Uterus (tissue), 4 donors: ENCODE data around the gene PTPRN2. TPM values are rescaled to one million over a fixed set of nuclear protein-coding genes. Genes with fewer than 3 reads are reported as not detected.
"Not testable (repeated sequence)": the region's sequence is repeated elsewhere in the genome, so short reads cannot be mapped to it uniquely, and the experiment has no call there.

ENCODE experiments used
- DNase-seq, 2 donors: peaks; one replicate each; pipeline ENCODE4 v3.0.0-alpha.2; 2019 to 2020
- H3K27ac ChIP-seq, 2 donors: fragments of 200-600 bp; sonication (generic); 1 replicate in 1 of 2; 2 replicates in 1 of 2; pipeline ENCODE4 v1.5.1; 2016 to 2018
- H3K27me3 ChIP-seq, 2 donors: fragments of 200-600 bp; sonication (generic); one replicate each; pipeline ENCODE4 v1.5.1; 2018 to 2019; ENCODE audit warnings: control low read depth in 1 of 2
- H3K36me3 ChIP-seq, 2 donors: fragments of 200-600 bp; sonication (generic); one replicate each; pipeline ENCODE4 v1.5.1; 2019; ENCODE audit warnings: control low read depth in 1 of 2
- H3K4me1 ChIP-seq, 2 donors: fragments of 200-600 bp; sonication (generic); one replicate each; pipeline ENCODE4 v1.5.1; 2018 to 2019; ENCODE audit warnings: control low read depth in 1 of 2
- H3K4me3 ChIP-seq, 2 donors: fragments of 200-600 bp; sonication (generic); 1 replicate in 1 of 2; 2 replicates in 1 of 2; pipeline ENCODE4 v1.5.1; 2018 to 2019; ENCODE audit warnings: mild to moderate bottlenecking in 1 of 2
- H3K9me3 ChIP-seq, 2 donors: fragments of 200-600 bp; sonication (generic); one replicate each; pipeline ENCODE4 v1.5.1; 2019; ENCODE audit warnings: control low read depth in 1 of 2
- CTCF ChIP-seq, 4 experiments: fragments of 200-600 bp in 2 of 4; fragments of 450-650 bp in 2 of 4; sonication (generic) in 2 of 4; IDR thresholded peaks; one replicate each; pipeline ENCODE4 v1.5.1; 2016 to 2019; ENCODE audit warnings: antibody characterized with exemption in 4 of 4, mild to moderate bottlenecking in 2 of 4, moderate library complexity in 1 of 4
- POLR2A ChIP-seq, 2 donors: fragments of 450-650 bp; IDR thresholded peaks; one replicate each; pipeline ENCODE4 v1.6.1; 2016; ENCODE audit warnings: antibody characterized with exemption in 2 of 2, mild to moderate bottlenecking in 1 of 2, moderate library complexity in 1 of 2
- intact Hi-C: fragments of 100-400 bp; cut with DNase I; formaldehyde crosslinking; loops from one replicate; pipeline ENCODE4 v1.15.1; 2023; ENCODE audit warnings: low total_unique reads
- microRNA counts, 2 donors: library from miRNA; unstranded; fragments of <30 nt; microRNA quantifications; one replicate each; lab custom pipeline; 2016 to 2017
- microRNA-seq: library from miRNA; unstranded; fragments of <30 nt; microRNA quantifications from one replicate; pipeline ENCODE4, GENCODE V29; 2016; ENCODE audit warnings: borderline microRNAs expressed, borderline replicate concordance
- small RNA-seq: library from RNA; depleted of rRNA; stranded (forward); fragments of <200 nt; gene quantifications from one replicate; pipeline ENCODE3, GENCODE V24; 2016
- total RNA-seq, 4 donors: library from RNA; depleted of rRNA in 3 of 4; stranded (reverse); fragments of >200 nt in 3 of 4; gene quantifications; one replicate each; pipeline versions ENCODE4 v1.1.0 to v1.2.4, GENCODE V29; 2014 to 2023
- donor health status: DM: yes; HTN: yes; CAD: no.

The PTPRN2 gene
- total RNA-seq, 4 donors from 2014 or later = 1.2 to 5.2 (median 2.3) TPM

DNA sequence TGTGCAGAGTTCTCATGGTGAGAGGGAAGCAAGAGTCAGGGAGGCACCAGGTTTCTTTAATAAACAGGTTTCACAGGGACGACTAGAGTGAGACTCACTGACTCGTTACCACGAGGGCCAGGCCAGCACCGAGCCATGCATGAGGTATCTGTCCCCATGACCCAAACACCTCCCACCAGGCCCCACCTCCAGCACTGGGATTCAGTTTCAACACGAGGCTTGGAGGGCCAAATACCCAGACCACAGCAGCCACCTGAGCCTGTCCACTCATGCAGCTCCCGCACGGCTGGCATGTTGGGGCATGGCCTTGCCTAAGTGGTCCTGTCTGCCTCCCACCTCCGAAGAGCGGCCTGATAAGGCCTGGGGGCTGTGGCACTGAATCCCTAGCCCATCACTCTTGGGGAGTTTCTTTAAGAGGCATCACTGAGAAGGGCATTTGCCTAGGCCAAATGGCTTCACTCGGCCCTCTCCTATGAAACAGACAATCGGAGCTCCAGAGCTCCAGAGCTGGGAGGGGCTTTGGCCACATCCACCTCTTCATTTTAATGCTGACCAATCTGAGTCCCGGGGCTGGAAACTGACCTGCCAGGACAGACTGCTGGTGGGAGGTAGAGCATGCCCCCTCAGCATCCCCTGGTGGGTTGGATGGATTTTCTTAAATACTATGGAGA lies 1093.0 kb downstream of the PTPRN2 start:
- no peaks in the 10 kb centered on the region for H3K27me3 ChIP-seq
- intact Hi-C loops = no loop called here
- H3K4me1 ChIP-seq = no peaks in the 10 kb centered on the region
- H3K36me3 ChIP-seq = no peaks in the 10 kb centered on the region
- H3K27ac ChIP-seq = no peak overlapping the region
- peak in 1 of 2 donors; percentile 6 for DNase-seq
- H3K4me3 ChIP-seq = no peak overlapping the region
- TF ChIP-seq POLR2A (IDR thresholded peaks at IDR 0.05) (no peak), CTCF (IDR thresholded peaks at IDR 0.05) (no peak)
- no peaks in the 10 kb centered on the region for H3K9me3 ChIP-seq

DNA sequence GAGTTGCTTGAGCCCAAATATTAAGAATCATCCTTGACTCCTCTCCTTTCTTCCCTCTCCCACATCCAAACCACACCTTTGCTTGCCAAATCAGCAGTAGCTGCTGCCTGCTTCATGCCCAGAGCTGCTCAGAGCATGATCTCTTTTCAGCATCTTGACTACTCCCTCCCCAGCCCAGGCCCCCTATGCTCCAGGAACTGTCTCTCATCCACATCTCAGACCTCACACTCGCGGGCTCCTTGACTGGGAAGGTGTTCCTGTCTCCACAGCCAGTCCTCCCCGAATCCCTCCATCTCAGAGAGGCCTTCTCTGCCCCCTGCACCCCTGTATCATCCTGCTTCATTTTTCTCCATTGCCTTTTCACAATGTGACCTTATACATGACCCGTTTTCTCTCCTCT lies 1093.8 kb downstream of the PTPRN2 start:
- Histone ChIP-seq H3K27ac (no peak overlapping the region), H3K9me3 (no peaks in the 10 kb centered on the region), H3K36me3 (no peaks in the 10 kb centered on the region), H3K4me3 (no peak overlapping the region), H3K4me1 (no peaks in the 10 kb centered on the region), H3K27me3 (no peaks in the 10 kb centered on the region)
- DNase-seq = peak in 1 of 2 donors; percentile 1
- intact Hi-C loops = no loop called here
- TF ChIP-seq CTCF (IDR thresholded peaks at IDR 0.05) (no peak), POLR2A (IDR thresholded peaks at IDR 0.05) (no peak)

DNA sequence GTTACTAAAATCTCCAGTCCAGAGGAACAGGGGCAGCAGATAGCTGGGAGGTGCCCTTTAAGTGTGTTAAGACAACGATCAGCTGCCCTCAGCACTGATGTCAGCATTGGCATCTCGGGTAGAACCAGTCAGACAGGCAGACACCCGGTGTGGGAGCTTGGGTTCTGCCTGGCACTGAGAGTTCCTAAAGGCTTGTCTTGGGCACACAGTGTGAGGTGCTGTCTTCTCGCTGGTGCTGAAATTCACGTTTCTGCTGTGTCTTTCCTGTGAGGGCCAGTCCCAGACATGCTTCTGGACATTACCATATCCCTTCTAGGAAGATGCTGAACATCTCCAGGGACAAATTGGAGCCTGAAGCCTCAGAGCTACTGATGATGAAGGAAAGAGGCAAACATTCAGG lies 1094.6 kb downstream of the PTPRN2 start:
- no peaks in the 10 kb centered on the region for H3K9me3 ChIP-seq
- TF ChIP-seq POLR2A (IDR thresholded peaks at IDR 0.05) (no peak), CTCF (IDR thresholded peaks at IDR 0.05) (no peak)
- no peak overlapping the region for H3K4me3 ChIP-seq
- intact Hi-C loops = no loop called here
- H3K36me3 ChIP-seq = no peaks in the 10 kb centered on the region
- DNase-seq = no peak
- H3K4me1 ChIP-seq = no peaks in the 10 kb centered on the region
- no peak overlapping the region for H3K27ac ChIP-seq
- no peaks in the 10 kb centered on the region for H3K27me3 ChIP-seq

DNA sequence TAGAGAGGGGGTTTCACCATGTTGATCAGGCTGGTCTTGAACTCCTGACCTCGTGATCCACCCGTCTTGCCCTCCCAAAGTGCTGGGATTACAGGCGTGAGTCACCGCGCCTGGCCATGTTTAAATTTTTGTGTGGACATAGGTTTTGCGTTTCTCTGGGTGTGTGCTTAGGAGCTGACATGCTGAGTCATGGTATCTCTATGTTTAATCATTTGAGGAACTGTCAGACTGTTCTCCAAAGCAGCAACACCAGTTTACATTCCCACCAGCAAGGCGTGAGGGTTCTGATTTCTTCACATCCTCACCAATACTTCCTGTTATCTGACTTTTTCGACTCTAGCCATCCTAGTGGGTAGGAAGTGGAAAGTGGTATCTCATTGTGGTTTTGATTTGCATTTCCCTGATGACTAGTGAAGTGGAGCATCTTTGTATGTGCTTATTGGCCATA lies 1097.1 kb downstream of the PTPRN2 start:
- DNase-seq = peak in 1 of 2 donors; percentile 2
- intact Hi-C loops = no loop called here
- Histone ChIP-seq H3K27me3 (no peaks in the 10 kb centered on the region), H3K9me3 (no peaks in the 10 kb centered on the region), H3K36me3 (no peaks in the 10 kb centered on the region), H3K27ac (no peak overlapping the region), H3K4me1 (no peaks in the 10 kb centered on the region), H3K4me3 (no peak overlapping the region)
- TF ChIP-seq POLR2A (IDR thresholded peaks at IDR 0.05) = no peak
- no peak for TF ChIP-seq CTCF (IDR thresholded peaks at IDR 0.05)

- peak in 1 of 2 donors; percentile 2 for DNase-seq
- H3K9me3 ChIP-seq, H3K4me1 ChIP-seq: not testable (repeated sequence)
Observed at GRCh38 chr7:157489870-157490269, 1097.8 kb downstream of the PTPRN2 start.

More at GRCh38 chr7:157489870-157490269, 1097.8 kb downstream of the PTPRN2 start:
- H3K27ac ChIP-seq, H3K36me3 ChIP-seq, intact Hi-C loops, H3K27me3 ChIP-seq, H3K4me3 ChIP-seq: not testable (repeated sequence)

MicroRNA genes within 50 kb of the gene (microRNA counts, 767-probe panel; counts per million panel counts)
- 0 counts per million in 2 donors for microRNA hsa-miR-595 (lab: Ali Mortazavi, UCI)

Small RNA genes lying within 50 kb of the gene (microRNA-seq; reads per million reads assigned to microRNA genes)
- gene MIR153-2 (not detected), gene MIR5707 (not detected), gene MIR595 (not detected)

Small RNA genes lying within 50 kb of the gene (small RNA-seq; reads per million reads assigned to genes)
- gene MIR153-2 = not detected
- not detected for gene MIR5707
- gene MIR595 = not detected
- not detected for gene THAP5P1

Other genes starting within 250 kb of the PTPRN2 start
- gene NCAPG2, start 117.0 kb upstream of the PTPRN2 start, total RNA-seq = 10 to 100 TPM in 1 of 4 donors, 1 to 10 TPM in 2, under 1 TPM in 1; 0.51 to 36.0 (median 7.8) TPM
- 100 to 1,000 TPM in 2 of 4 donors, 10 to 100 TPM in 2; 91.6 to 159 (median 100) TPM for gene ESYT2, start 241.7 kb upstream of the PTPRN2 start, total RNA-seq